ENCODE results near the gene ENOX2. TPM values are rescaled to one million over a fixed set of nuclear protein-coding genes. Genes with fewer than 3 reads are reported as not detected.

ENOX2 gene
- total RNA-seq (2022) (24.3 and 32.7 TPM in 2 replicates), Bru-seq, nascent RNA (percentile 69 among the genes with signal in this experiment), BruChase-seq, experiment 1, labeled RNA remaining after a 6-hour chase (percentile 58 among the genes with signal in this experiment), BruChase-seq, experiment 2, labeled RNA remaining after a 2-hour chase (percentile 61 among the genes with signal in this experiment)
- long read RNA-seq, full-length matches to known transcripts = 32 of 79 reads
- long read RNA-seq, partial matches to known transcripts = 6 of 79 reads
- long read RNA-seq, other reads (novel, unspliced or antisense) = 41 of 79 reads

- Mint-ChIP-seq H3K36me3 (ENCODE audit: insufficient read depth, unreplicated experiment) (no peaks in the 10 kb centered on the region), H3K27ac (ENCODE audit: low read depth, unreplicated experiment) (no peak within 1 kb of the TSS), H3K27me3 (ENCODE audit: insufficient read depth, unreplicated experiment) (peaks cover 42% of the 10 kb centered on the region), H3K4me1 (ENCODE audit: insufficient read depth, unreplicated experiment) (peaks cover 8% of the 10 kb centered on the region), H3K9me3 (ENCODE audit: unreplicated experiment) (no peaks in the 10 kb centered on the region), H3K4me3 (ENCODE audit: unreplicated experiment) (no peak within 1 kb of the TSS)
- ChIA-PET CTCF (interaction anchor here (0.6 to 1.0 kb wide), 4 partner anchors 14 to 361 kb away, joined by 3 to 4 read pairs (median 3); no protein-coding TSS in a partner anchor), POLR2A (interaction anchor here (0.5 to 1.8 kb wide), 6 partner anchors 23 to 351 kb away, joined by 3 to 7 read pairs (median 3); no protein-coding TSS in a partner anchor)
- no TSS peak for BruUV-seq (replicated peaks)
- intact Hi-C loops (cut with micrococcal nuclease) = loop anchor here (5.0 kb wide), 1 partner anchor 176 kb away; no protein-coding TSS in a partner anchor
- peak; percentile 94 for DNase-seq (ENCODE audit: unreplicated experiment)
- no peak for TF ChIP-seq CTCF (IDR thresholded peaks at IDR 0.05; ENCODE audit: unreplicated experiment)
Observed at GRCh38 chrX:130902783-130903613, at the start of gene ENOX2. Gene ENOX2 (minus strand): TSS chrX:130903209. CDS start chrX:130703216, 199,993 bp downstream.

DNA sequence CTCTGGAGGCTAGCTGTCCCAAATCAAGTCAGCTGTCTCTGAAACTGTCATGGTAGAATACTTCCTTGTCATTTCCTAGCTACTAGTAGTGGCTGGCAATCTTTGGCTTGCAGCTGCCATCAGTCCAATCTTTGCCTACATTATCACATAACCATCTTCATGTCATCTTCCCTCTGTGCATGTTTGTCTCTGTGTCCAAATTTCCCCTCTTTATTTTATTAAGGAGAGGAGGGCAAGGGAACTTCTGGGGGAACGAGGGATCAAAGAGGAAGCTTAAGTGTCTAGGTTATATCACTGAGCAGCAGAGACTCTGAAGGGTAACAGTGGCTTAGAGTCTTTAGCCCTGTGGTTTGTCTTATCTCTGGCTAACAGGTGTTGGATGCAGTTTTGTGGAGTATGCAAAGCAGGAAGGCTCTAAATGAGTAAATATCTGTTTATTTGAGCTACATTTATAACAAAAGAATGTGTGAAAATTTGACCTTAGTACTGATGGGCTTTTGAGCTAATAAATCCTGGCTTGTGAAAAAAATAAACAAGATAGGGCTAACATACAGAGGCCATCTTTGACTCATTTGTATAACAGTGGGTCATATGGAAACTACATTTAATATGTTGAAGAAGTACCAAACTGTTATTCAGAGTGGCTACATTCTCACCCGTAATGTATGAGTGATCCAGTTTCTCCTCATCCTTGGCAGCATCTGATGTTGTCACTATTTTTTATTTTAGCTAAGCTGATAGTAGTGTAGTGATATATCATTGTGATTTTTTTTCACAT, 49.4 kb upstream of the ENOX2 start:
- H3K4me1 Mint-ChIP-seq (ENCODE audit: insufficient read depth, unreplicated experiment) = no peaks in the 10 kb centered on the region
- peaks cover 6% of the 10 kb centered on the region for H3K36me3 Mint-ChIP-seq (ENCODE audit: insufficient read depth, unreplicated experiment)
- BruUV-seq (replicated peaks) = no TSS peak
- H3K27ac Mint-ChIP-seq (ENCODE audit: low read depth, unreplicated experiment) = no peak overlapping the region
- H3K4me3 Mint-ChIP-seq (ENCODE audit: unreplicated experiment) = no peak overlapping the region
- H3K27me3 Mint-ChIP-seq (ENCODE audit: insufficient read depth, unreplicated experiment) = peaks cover 74% of the 10 kb centered on the region
- ChIA-PET CTCF (interaction anchor here (0.6 to 1.3 kb wide), 3 partner anchors 36 to 1468 kb away, joined by 3 read pairs; no protein-coding TSS in a partner anchor), POLR2A (no interaction called here)
- intact Hi-C loops (cut with micrococcal nuclease) = no loop called here
- no peak for DNase-seq (ENCODE audit: unreplicated experiment)
- H3K9me3 Mint-ChIP-seq (ENCODE audit: unreplicated experiment) = no peaks in the 10 kb centered on the region
- no peak for TF ChIP-seq CTCF (IDR thresholded peaks at IDR 0.05; ENCODE audit: unreplicated experiment)

- intact Hi-C loops (cut with micrococcal nuclease) = no loop called here
- Mint-ChIP-seq H3K9me3 (ENCODE audit: unreplicated experiment) (no peaks in the 10 kb centered on the region), H3K36me3 (ENCODE audit: insufficient read depth, unreplicated experiment) (no peaks in the 10 kb centered on the region), H3K27me3 (ENCODE audit: insufficient read depth, unreplicated experiment) (peaks cover 70% of the 10 kb centered on the region), H3K4me1 (ENCODE audit: insufficient read depth, unreplicated experiment) (no peaks in the 10 kb centered on the region), H3K27ac (ENCODE audit: low read depth, unreplicated experiment) (no peak overlapping the region), H3K4me3 (ENCODE audit: unreplicated experiment) (no peak overlapping the region)
- POLR2A ChIA-PET = interaction anchor here (0.6 to 0.7 kb wide), 2 partner anchors 595 to 816 kb away, joined by 3 read pairs; no protein-coding TSS in a partner anchor
- DNase-seq (ENCODE audit: unreplicated experiment) = no peak
- CTCF ChIA-PET = interaction anchor here (0.7 to 2.4 kb wide), 3 partner anchors 14 to 402 kb away, joined by 3 to 11 read pairs (median 5); no protein-coding TSS in a partner anchor
- BruUV-seq (replicated peaks) = no TSS peak
- no peak for TF ChIP-seq CTCF (IDR thresholded peaks at IDR 0.05; ENCODE audit: unreplicated experiment)
Observed at GRCh38 chrX:130944230-130944629, 41.2 kb upstream of the ENOX2 start.
